ENCODE data around the gene GRK2.

GRK2 gene

GRCh38 chr11:67290801-67291200 lies 24.5 kb downstream of the GRK2 start:
- TF ChIP-seq CEBPB (IDR thresholded peaks at IDR 0.05) (no peak), ZBTB7A (IDR thresholded peaks at IDR 0.05; ENCODE audit: low read depth) (no peak), EP300 (IDR thresholded peaks at IDR 0.05; ENCODE audit: borderline replicate concordance) (no peak), TCF12 (IDR thresholded peaks at IDR 0.05; ENCODE audit: low read depth) (no peak), RAD21 (IDR thresholded peaks at IDR 0.05; ENCODE audit: low read depth) (no peak), NFIC (IDR thresholded peaks at IDR 0.05) (no peak), YY1 (IDR thresholded peaks at IDR 0.05; ENCODE audit: low read depth) (no peak), CREB1 (IDR thresholded peaks at IDR 0.05; ENCODE audit: low read depth) (no peak), TEAD4 (IDR thresholded peaks at IDR 0.05) (no peak), FOXM1 (IDR thresholded peaks at IDR 0.05; ENCODE audit: borderline replicate concordance, low read depth) (no peak), EGR1 (IDR thresholded peaks at IDR 0.05) (no peak), TAF1 (IDR thresholded peaks at IDR 0.05; ENCODE audit: low read depth) (no peak)
- TF ChIP-seq, protein P1, sequence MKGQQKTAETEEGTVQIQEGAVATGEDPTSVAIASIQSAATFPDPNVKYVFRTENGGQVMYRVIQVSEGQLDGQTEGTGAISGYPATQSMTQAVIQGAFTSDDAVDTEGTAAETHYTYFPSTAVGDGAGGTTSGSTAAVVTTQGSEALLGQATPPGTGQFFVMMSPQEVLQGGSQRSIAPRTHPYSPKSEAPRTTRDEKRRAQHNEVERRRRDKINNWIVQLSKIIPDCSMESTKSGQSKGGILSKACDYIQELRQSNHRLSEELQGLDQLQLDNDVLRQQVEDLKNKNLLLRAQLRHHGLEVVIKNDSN (IDR thresholded peaks at IDR 0.05), result no peak
- TF ChIP-seq, protein P2, sequence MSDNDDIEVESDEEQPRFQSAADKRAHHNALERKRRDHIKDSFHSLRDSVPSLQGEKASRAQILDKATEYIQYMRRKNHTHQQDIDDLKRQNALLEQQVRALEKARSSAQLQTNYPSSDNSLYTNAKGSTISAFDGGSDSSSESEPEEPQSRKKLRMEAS (IDR thresholded peaks at IDR 0.05), result no peak
- TF ChIP-seq, protein P3, sequence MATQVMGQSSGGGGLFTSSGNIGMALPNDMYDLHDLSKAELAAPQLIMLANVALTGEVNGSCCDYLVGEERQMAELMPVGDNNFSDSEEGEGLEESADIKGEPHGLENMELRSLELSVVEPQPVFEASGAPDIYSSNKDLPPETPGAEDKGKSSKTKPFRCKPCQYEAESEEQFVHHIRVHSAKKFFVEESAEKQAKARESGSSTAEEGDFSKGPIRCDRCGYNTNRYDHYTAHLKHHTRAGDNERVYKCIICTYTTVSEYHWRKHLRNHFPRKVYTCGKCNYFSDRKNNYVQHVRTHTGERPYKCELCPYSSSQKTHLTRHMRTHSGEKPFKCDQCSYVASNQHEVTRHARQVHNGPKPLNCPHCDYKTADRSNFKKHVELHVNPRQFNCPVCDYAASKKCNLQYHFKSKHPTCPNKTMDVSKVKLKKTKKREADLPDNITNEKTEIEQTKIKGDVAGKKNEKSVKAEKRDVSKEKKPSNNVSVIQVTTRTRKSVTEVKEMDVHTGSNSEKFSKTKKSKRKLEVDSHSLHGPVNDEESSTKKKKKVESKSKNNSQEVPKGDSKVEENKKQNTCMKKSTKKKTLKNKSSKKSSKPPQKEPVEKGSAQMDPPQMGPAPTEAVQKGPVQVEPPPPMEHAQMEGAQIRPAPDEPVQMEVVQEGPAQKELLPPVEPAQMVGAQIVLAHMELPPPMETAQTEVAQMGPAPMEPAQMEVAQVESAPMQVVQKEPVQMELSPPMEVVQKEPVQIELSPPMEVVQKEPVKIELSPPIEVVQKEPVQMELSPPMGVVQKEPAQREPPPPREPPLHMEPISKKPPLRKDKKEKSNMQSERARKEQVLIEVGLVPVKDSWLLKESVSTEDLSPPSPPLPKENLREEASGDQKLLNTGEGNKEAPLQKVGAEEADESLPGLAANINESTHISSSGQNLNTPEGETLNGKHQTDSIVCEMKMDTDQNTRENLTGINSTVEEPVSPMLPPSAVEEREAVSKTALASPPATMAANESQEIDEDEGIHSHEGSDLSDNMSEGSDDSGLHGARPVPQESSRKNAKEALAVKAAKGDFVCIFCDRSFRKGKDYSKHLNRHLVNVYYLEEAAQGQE (IDR thresholded peaks at IDR 0.05; ENCODE audit: low read depth), result no peak

DNA sequence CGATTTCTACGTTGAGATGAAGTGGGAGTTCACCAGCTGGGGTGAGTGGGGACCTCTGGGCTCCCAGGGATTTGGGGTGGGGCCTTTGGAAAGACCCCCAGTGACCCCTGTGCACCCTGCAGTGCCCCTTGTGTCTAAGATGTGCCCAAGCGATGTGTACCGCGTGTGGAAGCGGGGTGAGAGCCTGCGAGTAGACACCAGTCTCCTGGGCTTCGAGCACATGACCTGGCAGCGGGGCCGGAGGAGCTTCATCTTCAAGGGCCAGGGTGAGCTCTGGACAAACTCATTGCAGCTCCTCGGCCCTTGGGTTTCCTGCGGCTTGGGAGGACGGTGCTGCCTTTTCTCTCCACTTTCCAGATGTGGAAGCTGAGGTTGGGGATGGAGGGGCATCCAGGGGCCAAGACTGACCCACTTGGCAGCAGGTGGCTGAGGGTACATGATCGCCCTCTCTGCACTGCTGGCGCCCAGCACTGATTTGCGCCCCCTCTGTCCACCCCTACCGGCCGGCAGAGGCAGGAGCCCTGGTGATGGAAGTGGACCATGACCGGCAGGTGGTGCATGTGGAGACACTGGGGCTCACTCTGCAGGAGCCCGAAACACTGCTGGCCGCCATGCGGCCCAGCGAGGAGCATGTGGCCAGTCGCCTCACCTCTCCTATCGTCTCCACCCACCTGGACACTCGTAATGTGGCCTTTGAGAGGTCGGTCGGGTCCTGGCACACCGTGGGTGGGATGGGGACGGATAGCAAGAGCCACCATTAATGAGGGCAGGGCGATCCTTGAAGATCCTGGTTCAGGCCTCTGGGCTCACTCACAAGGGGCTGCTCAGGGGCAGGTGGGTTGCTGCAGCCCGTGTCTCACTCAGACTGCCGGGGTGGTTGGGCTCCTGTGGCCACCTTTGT lies 25.5 kb downstream of the GRK2 start:
- TF ChIP-seq TEAD4 (IDR thresholded peaks at IDR 0.05) (no peak), NFIC (IDR thresholded peaks at IDR 0.05) (no peak), TCF12 (IDR thresholded peaks at IDR 0.05; ENCODE audit: low read depth) (no peak)
- TF ChIP-seq, protein P2 (IDR thresholded peaks at IDR 0.05), result no peak

DNA sequence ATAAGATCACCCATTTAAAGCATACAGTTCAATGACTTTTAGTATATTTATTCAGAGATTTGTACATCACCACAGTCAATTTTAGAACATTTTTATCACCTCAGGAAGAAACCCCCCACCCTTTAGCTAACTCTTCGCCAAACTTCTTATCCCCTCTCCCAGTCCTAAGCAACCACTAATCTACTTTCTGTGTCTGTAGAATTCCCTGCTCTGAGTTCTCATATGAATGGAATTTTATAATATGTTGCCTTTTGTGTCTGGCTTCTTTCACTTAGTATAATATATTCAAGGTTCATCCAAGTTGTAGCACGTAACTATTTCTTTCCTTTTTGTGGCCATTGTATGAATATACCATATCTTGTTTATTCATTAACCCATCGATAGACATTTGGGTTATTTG lies 26.4 kb downstream of the GRK2 start:
- TF ChIP-seq TCF12 (IDR thresholded peaks at IDR 0.05; ENCODE audit: low read depth) (no peak), CREB1 (IDR thresholded peaks at IDR 0.05; ENCODE audit: low read depth) (no peak), EP300 (IDR thresholded peaks at IDR 0.05; ENCODE audit: borderline replicate concordance) (no peak), RAD21 (IDR thresholded peaks at IDR 0.05; ENCODE audit: low read depth) (no peak), TEAD4 (IDR thresholded peaks at IDR 0.05) (no peak), YY1 (IDR thresholded peaks at IDR 0.05; ENCODE audit: low read depth) (no peak), FOXM1 (IDR thresholded peaks at IDR 0.05; ENCODE audit: borderline replicate concordance, low read depth) (no peak), ZBTB7A (IDR thresholded peaks at IDR 0.05; ENCODE audit: low read depth) (no peak), NFIC (IDR thresholded peaks at IDR 0.05) (no peak), CEBPB (IDR thresholded peaks at IDR 0.05) (no peak), TAF1 (IDR thresholded peaks at IDR 0.05; ENCODE audit: low read depth) (no peak), EGR1 (IDR thresholded peaks at IDR 0.05) (no peak)
- TF ChIP-seq, protein P3 (IDR thresholded peaks at IDR 0.05; ENCODE audit: low read depth), result no peak
- TF ChIP-seq, protein P2 (IDR thresholded peaks at IDR 0.05), result no peak
- TF ChIP-seq, protein P1 (IDR thresholded peaks at IDR 0.05), result no peak

DNA sequence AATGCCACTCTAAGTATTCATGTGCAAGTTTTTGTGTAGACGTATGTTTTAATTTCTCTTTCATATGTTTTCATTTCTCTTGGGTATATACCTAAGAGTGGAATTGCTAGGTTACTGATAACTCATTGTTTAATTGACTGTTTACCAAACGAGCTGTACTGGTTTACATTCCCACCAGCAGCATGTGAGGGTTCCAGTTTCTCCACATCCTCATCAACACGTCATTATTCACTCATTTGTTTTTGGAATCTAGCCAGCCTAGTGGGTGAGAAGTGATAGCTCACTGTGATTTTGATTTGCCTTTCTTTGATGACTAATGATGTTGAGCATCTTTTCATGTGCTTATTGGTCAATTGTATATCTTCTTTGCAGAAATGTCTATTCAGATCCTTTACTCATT lies 26.8 kb downstream of the GRK2 start:
- TF ChIP-seq, protein P2 (IDR thresholded peaks at IDR 0.05), result no peak
- TF ChIP-seq NFIC (IDR thresholded peaks at IDR 0.05), result peak; percentile 40; the same call in 1 of the 2 replicates

- no peak for TF ChIP-seq NFIC (IDR thresholded peaks at IDR 0.05)
Measured at GRCh38 chr11:67295846-67296245, 29.6 kb downstream of the GRK2 start.

GRCh38 chr11:67298786-67299185 lies 32.5 kb downstream of the GRK2 start:
- TF ChIP-seq FOXM1 (IDR thresholded peaks at IDR 0.05; ENCODE audit: borderline replicate concordance, low read depth) (no peak), CREB1 (IDR thresholded peaks at IDR 0.05; ENCODE audit: low read depth) (no peak), CEBPB (IDR thresholded peaks at IDR 0.05) (no peak), EP300 (IDR thresholded peaks at IDR 0.05; ENCODE audit: borderline replicate concordance) (no peak)
- TF ChIP-seq, protein P2 (IDR thresholded peaks at IDR 0.05), result no peak
- TF ChIP-seq, protein P3 (IDR thresholded peaks at IDR 0.05; ENCODE audit: low read depth), result no peak
